IPS DF 4.7 (cell line): Measurements from ENCODE around the gene PAQR7.
"Not testable (repeated sequence)": the region's sequence is repeated elsewhere in the genome, so short reads cannot be mapped to it uniquely, and the experiment has no call there.

Experiments
- DNase-seq: peaks from one replicate; pipeline ENCODE4 v3.0.0-alpha.2; 2013; ENCODE audit warnings: low spot score; ENCODE audit errors: extremely low read depth

PAQR7 gene

GRCh38 chr1:25848531-25848930 is 27.0 kb downstream of the PAQR7 start:
- no peak for DNase-seq

GRCh38 chr1:25847929-25848328 is 27.6 kb downstream of the PAQR7 start:
- DNase-seq, result no peak

GRCh38 chr1:25845664-25846063 is 29.8 kb downstream of the PAQR7 start:
- DNase-seq, result no peak

GRCh38 chr1:25844536-25845337 is 30.8 kb downstream of the PAQR7 start:
- no peak for DNase-seq

- no peak for DNase-seq
Observed at GRCh38 chr1:25843483-25843882, 32.0 kb downstream of the PAQR7 start.

GRCh38 chr1:25839808-25840207 is 35.7 kb downstream of the PAQR7 start:
- DNase-seq, result not testable (repeated sequence)

- DNase-seq, result no peak
Observed at GRCh38 chr1:25837262-25837875, 38.1 kb downstream of the PAQR7 start.

GRCh38 chr1:25836695-25837094 is 38.8 kb downstream of the PAQR7 start:
- no peak for DNase-seq

GRCh38 chr1:25834894-25835293 is 40.6 kb downstream of the PAQR7 start:
- DNase-seq, result no peak

GRCh38 chr1:25833158-25833557 is 42.4 kb downstream of the PAQR7 start:
- no peak for DNase-seq

GRCh38 chr1:25832336-25833037 is 43.0 kb downstream of the PAQR7 start:
- no peak for DNase-seq

- no peak for DNase-seq
Observed at GRCh38 chr1:25831569-25832196, 43.8 kb downstream of the PAQR7 start.

GRCh38 chr1:25829046-25829445 is 46.5 kb downstream of the PAQR7 start:
- no peak for DNase-seq

GRCh38 chr1:25828491-25828890 is 47.0 kb downstream of the PAQR7 start:
- DNase-seq, result no peak

- DNase-seq, result no peak
Observed at GRCh38 chr1:25826571-25826970, 48.9 kb downstream of the PAQR7 start.

- no peak for DNase-seq
Observed at GRCh38 chr1:25825605-25826004, 49.9 kb downstream of the PAQR7 start.

GRCh38 chr1:25821630-25822091 is 53.8 kb downstream of the PAQR7 start:
- no peak for DNase-seq

GRCh38 chr1:25821112-25821476 is 54.4 kb downstream of the PAQR7 start:
- no peak for DNase-seq

GRCh38 chr1:25820247-25821111 is 55.0 kb downstream of the PAQR7 start:
- DNase-seq, result no peak

- DNase-seq, result no peak
Observed at GRCh38 chr1:25819491-25820246, 55.8 kb downstream of the PAQR7 start, which contains the start of gene MTFR1L. Gene MTFR1L, plus strand, starts transcription at chr1:25819954. Its CDS starts 3,151 bp downstream, at chr1:25823105.
